Activated CD8-positive, alpha-beta memory T cell treated with anti-CD3 and anti-CD28 coated beads for 24 hours (primary cell): ENCODE measurements around the gene HNRNPLL.

Source experiments
- DNase-seq: peaks from one replicate; pipeline ENCODE4 v3.0.0-alpha.2; 2020

The HNRNPLL gene

GRCh38 chr2:38524580-38524979, 78.1 kb downstream of the HNRNPLL start:
- no peak for DNase-seq

GRCh38 chr2:38523728-38524437, 78.8 kb downstream of the HNRNPLL start:
- DNase-seq, result no peak

GRCh38 chr2:38522754-38523349, 79.9 kb downstream of the HNRNPLL start:
- DNase-seq, result no peak

- no peak for DNase-seq
Observed at GRCh38 chr2:38521835-38522234, 80.9 kb downstream of the HNRNPLL start.

GRCh38 chr2:38517284-38517683, 85.4 kb downstream of the HNRNPLL start:
- DNase-seq, result no peak

GRCh38 chr2:38516526-38516925, 86.2 kb downstream of the HNRNPLL start:
- DNase-seq, result no peak

GRCh38 chr2:38516122-38516521, 86.6 kb downstream of the HNRNPLL start:
- DNase-seq, result no peak

GRCh38 chr2:38515155-38516074, 87.3 kb downstream of the HNRNPLL start:
- DNase-seq, result no peak

- DNase-seq, result no peak
Observed at GRCh38 chr2:38514603-38515154, 88.0 kb downstream of the HNRNPLL start.

- DNase-seq, result no peak
Observed at GRCh38 chr2:38512211-38512610, 90.5 kb downstream of the HNRNPLL start.
